Cortex of kidney (tissue), 1 donor: ENCODE measurements around the gene CCN2.
"Not testable (repeated sequence)": the region's sequence is repeated elsewhere in the genome, so short reads cannot be mapped to it uniquely, and the experiment has no call there.

Source experiments
- DNase-seq: peaks from one replicate; lab custom pipeline; 2025; lab: John Stamatoyannopoulos, UW

CCN2 gene

DNA sequence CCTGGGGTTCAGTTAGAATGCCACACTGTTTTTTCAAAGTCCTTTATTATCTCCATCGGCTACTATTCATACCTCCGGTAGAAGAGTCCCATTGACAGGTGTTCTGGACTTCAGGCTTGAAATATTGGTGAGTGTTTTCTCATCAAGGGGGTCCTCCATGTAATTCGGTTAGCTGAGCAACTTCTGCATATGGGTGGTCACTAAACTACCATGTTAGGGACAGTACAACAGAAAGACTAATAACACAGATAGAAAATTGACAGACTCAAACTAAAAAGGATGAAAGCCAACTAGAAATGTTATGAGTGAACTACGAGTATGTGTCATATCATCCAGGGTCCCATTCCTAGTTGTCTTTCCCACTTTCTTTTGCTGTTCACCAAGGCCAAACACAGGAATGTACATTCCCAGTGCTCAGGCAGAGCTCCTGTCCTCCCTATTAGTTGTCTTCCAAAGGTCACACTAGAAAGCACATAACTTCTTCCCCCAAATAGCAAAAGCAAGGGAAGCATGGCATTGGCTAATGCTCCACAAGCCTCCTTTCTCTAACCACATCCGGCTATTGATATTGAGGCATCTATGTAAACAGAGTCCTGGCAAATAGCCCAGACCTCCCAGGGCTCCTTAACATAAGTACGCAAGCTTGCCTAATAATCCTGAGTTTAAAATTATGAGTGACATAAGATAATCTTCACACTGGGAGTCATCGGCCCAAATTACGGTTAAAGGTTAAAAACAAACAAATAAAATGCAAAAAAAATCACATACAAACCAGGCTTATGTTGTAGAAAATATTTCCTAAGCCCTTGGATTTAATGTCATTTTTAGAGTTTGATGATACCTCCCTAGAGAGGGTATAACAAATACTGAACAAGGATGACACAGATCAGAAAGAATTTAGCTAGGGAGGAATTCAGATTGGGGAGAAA is 13.2 kb downstream of the CCN2 start:
- DNase-seq: no peak

DNA sequence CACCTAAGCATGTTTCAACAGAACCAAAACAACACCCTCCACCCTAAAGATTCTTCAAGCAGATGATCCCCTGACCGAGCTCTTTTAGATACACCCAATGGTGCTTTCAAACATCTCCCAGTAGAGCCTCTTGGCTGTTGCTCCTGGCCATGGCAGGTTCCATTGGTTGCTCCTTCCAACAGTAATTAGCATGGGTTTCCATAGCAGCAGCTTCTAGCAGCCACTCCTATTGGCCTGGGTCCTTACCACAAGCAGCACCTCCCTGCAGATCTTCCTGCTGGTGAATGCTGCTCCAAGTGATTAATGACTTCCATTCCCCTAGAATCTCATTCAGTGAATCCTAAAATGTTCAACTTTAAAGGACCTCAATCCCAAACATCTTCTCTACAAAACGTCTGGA is 13.9 kb downstream of the CCN2 start:
- DNase-seq: no peak

DNA sequence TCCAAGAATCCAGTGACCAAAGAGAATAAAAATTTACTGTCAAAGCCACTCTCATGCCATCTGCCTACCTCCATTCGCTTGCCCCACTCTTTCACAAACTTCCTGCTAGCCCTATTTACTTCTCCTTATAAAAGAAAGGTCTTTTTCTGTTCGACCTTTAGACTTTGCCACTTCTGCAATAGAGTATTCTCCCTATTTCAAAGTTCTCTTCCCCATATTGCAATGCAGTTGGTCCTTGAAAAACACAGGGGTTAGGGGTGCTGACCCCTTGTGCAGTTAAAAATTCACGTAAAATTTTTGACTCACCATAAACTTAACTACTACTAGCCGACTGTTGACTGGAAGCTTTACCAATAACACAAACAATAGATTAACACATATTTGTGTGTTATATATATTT is 15.0 kb downstream of the CCN2 start:
- no peak for DNase-seq

DNA sequence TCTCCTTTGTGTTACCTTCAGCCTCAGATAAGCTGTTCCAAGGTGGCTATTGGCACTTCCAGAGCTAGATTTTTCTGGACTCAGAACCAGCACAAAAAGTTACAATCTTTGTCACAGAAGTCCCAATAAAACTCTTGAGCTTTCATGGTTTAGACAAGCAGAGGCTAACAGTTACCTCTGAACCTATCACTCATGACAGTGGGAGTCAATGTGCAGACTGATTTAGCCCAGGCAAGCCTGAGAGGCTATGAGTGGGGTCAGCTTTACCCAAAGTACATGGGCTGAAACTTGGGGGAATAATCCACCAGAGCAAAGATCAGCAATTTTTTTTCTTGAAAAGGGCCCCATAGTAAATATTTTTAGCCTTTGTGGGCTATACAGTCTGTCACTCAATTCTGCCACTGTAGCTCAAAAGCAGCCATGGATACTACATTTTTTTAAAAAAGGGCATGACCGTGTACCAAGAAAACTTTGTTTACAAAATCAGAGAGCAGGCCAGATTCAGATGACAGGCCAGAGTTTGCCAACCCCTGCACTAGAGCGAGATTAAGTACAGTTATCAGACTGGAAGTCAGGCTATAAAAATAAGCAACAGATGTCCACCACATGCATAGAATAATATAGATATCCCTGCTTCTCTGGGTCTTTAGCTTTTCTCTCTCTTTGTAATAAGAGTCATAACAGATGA is 20.0 kb downstream of the CCN2 start:
- no peak for DNase-seq

DNA sequence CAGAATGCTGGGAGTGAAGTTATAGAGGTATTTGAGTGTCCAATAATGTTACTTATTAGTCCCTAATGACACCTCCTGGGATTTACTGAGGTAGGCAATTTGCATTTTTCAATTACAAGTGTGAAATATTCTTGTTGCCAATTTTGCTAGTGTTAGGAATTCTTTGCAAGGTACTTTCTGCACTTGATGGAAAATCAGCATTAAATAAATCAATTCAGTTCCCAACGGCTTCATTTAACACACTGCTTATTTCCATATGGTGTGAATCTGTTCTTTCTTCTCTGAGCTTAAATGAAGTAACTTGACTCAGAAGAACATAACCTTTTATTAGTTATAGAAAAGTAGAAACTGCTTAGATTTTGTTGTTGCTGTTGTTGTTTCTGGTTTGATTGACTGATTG is 21.2 kb downstream of the CCN2 start:
- DNase-seq: no peak

DNA sequence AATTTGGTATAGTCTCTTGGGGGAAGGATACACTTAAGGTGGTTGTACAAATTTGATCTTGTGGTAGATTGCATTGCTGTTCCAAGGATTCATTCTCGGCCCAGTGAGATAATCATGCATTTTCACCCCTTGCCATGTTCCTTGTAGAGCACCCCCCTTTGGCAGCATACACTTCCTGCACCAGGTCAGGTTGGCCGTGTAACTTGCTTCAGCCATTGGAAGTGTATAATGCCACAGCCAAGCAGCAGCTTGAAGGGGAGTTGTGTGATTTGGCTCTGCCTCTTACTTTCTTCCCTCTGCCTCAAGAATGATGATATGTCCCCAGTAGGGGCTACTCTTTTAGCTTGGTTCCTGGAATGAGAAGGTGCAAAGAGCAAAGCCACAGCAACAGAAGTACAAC is 21.9 kb downstream of the CCN2 start:
- no peak for DNase-seq

DNA sequence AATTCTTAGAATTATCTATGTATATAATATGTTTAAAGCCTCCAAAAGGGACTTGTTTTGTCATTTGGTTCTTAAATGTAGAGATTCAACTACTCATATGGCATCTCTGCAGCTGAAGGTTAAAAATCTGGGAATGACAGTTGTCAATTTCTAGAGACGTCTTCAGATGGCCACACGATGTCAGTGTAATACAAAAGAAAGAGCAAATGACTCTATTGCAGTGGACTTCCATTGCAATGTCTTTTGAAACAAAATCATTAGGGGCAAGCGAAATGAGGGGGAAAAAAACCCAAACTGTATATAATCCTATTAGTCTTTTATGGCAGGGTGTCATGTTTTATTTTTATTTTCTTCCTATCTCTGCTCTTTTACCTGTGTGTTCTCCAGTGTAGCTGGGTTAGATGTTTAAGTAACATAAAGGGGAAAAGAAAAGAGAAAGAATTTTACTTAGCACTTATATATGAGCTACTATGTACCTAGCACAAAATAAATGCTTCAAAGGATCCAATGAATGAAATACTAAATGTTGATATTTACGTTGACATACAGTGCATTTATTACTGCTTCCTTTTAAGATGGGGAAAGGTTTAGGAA is 26.2 kb downstream of the CCN2 start:
- no peak for DNase-seq

DNA sequence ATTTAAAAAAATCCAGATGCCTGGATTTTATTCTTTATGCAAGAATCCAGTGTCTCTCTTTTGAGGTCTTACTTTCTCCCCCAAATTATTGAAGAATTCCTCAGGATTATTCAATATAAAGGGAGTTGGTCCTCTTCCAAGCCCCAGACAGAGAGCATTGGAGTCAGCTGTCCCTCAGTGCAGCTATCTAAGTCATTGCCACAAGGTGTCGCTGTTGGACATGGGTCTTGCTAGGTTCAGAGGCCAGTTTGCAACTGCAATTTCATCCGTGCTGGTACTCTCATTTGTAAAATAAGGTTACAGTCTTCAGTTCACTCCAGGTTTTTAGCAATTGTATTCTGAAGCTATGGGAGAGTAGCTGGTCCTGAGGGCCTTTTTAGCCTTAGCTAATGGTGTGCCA is 27.8 kb downstream of the CCN2 start:
- DNase-seq: no peak

DNA sequence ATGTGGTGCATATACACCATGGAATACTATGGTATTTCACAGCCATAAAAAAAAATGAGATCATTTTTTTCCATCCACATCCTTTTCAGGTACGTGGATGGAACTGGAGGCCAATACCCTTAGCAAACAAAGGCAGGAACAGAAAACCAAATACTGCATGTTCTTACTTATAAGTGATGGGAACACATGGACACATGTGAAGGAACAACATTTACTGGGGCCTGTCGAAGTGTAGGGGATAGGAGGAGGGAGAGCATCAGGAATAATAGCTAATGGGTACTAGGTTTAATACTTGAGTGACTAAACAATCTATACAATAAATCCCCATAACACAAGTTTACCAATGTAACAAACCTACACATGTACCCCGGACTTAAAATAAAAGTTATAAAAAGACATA is 30.5 kb downstream of the CCN2 start:
- no peak for DNase-seq

DNA sequence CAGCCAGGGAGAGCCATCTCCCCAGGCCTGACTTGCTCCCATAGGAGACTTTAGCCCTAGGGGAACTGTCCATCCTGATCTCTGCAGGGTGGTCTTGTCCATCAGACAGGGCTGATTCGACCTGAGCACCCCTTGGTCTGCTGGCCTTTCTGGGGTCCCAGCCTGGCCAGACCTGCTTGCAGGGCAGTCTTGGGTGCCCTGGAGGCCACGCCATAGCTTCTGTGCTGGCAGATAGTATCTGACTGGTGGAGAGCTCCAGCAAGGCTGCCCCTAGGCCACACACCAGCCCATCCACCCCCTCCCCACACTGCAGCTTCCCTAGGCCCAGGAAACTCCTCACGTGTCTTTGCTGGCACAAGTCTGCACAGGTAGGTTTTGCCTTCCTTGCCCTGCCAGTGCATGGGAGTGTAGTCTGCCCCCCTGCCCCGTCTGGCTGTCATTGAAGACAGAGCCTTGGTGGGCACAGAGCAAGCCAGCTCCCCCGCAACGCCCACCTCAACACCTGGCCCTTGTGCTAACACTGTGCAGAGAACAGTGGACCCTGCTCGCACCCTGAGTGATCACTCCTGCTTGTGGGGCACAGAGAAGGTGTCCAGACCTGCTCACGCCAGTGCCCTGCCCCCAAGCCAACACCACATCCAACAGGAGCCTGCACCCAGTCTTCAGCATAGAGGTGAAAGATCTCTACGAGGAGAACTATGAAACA is 32.4 kb downstream of the CCN2 start:
- DNase-seq: no peak

DNA sequence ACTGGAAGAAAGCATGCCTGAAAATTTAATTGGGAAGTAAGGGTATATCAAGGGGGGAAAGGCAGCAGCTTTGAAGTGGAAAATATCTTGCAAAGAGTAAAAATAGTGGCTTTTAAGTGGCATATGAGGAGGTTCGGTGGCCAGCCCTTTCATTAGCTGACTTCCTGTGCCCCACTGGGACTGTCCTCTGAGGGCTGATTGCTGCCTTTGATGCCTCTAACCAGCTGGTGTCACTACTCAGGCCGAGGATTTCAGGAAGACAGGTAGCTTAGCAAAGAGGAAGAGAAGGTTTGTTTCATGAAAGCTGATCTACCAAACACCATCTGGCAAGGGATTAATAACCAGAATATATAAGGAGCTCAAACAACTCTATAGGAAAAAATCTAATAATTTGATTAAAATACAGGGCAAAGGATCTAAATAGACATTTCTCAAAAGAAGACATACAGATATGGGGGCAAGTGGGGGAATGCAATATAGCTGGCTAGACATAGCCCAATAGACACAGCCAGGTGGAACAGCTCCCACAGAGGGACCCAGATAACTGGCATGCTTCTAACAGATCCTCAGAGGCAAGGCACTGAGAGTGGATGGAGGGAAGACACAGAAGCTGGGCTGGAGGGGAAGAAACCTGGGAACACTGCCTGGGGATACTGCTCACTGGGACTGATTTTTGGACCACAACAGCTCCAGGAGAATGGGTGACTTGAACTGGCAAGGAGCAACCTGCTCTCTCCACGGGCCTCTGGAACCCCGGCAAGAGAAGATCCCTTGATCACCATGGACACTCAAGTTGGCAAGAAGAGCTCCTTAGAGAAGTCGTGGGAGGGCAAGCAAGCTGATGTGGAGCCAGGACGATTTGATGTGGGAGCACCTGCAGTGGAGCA is 33.2 kb downstream of the CCN2 start:
- no peak for DNase-seq

DNA sequence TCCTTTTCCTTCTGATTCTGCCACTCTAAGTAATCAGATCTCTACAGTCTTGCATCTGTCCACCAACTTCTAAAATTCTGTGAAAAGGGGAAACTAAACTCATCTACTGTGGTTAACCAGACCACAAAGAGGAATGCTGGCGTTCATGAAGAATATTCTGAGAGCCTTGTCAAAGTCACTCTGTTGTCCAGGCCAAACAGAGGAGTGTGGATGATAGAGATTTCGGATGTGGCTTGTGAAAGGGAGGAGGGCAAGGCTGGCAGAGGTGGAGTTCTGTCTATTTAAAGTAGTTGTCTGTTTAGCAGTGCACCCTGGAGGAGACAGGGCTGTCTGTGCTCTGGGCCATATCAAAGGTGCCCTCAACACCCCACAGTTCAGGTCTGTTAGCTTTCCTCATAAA is 33.9 kb downstream of the CCN2 start:
- no peak for DNase-seq

DNA sequence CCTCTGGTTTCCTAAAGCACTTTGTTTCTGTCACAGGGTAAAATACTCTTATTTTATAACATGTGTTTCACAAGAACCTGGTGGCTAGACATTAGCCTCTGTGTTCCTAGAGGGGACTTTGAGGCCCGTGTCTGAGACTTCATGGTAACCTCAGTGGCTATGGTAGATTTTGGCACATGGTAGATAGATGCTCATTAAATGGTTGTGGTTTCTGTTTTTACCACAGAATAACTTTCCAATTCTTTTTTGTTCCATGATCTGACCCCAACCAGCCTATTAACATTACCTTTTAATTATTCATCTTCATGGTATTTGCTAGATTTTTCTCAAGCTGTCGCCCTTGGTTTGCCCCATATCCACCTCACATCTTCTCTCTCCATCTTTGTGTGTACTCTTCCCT is 34.3 kb downstream of the CCN2 start:
- DNase-seq: no peak

DNA sequence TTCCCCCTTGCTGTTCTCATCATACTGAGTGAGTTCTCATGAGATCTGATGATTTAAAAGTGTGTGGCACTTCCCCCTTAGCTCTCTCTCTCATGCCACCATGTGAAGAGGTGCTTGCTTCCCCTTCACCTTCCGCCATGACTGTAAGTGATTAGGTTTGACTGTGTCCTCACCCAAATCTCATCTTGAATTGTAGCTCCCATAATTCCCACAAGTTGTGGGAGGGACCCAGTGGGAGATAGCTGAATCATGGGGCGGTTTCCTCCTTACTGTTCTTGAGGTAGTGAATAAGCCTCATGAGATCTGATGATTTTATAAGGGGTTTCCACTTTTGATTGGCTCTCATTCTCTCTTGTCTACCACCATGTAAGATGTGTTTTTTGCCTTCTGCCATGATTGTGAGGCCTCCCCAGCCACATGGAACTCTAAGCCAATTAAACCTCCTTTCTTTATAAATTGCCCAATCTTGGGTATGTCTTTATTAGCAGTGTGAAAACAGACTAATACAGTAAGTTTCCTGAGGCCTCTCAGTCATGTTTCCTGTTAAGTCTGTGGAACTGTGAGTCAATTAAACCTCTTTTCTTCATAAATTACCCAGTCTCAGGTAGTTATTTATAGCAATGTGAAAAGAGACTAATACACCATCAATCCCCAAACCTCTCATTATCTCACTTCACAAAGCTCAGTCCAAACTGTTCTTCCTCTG is 34.9 kb downstream of the CCN2 start:
- not testable (repeated sequence) for DNase-seq

DNA sequence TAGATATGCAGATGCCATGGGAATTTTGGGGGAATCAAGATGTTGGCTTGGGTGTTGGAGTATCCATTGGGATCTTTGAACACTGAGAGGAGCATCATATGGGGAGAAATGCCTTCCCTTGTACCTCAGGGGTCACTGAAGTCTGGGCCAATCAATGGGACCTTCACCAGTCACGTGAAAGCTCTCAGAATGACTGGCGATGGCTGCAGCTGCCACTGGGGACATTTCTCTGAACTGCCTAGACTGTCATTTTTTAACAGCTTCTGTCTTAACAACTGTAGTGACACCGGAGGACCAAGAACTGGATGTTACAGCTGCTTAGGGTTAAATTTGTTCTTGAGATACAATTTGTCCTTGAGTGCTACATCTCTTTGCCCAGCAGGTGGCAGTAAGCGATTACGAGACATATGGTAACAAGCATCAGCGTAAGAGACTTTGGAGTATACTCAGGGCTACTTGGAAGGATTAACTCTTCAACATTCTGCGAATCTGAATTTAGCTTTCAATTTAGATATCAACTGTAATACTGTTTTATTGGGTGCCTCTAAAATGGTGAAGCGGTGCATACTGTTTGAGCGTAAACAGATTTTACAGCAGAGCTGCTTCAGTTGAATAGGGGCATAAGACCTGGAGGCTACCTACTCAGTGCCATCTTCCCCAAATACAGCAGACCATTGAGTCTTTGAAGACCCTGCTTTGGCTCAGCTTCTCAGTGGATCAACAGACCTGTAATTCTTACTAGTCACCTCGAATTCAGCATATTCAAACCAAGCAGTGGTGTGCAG is 36.0 kb downstream of the CCN2 start:
- DNase-seq: no peak

DNA sequence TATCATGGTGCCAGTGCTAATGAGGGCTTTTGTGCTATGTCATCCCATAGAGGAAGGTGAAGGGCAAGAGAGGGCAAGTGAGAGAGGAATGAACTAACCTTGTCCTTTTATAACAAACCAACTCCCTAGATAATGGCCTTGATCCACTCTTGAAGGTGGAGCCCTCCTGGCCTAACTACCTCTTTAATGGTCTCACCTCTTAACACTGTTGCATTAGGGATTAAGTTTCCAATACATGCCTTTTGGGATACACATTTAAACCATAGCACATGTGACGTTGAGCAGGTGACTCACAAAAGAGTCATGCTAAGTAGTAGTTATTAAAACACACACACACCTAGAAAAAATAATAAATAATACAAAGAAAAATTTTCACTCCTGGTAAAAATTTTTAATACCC is 36.9 kb downstream of the CCN2 start:
- DNase-seq: no peak

DNA sequence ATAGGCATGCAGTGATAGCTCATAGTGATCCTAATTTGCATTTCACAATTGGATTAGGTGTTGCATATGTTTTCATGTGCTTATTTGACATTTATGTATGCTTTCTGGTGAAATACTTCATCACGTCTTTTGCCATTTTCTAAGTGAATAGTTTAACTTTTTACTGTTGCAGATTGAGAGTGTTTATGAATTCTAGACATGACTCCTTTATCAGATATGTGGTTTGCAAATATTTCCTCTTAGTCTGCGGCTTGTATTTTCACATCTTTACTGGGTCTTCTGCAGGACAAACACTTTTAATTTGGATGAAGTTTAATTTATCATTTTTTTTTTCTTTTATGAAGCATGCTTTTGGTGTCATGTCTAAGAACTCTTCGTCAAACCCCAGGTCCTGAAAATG is 39.2 kb downstream of the CCN2 start:
- DNase-seq: no peak

DNA sequence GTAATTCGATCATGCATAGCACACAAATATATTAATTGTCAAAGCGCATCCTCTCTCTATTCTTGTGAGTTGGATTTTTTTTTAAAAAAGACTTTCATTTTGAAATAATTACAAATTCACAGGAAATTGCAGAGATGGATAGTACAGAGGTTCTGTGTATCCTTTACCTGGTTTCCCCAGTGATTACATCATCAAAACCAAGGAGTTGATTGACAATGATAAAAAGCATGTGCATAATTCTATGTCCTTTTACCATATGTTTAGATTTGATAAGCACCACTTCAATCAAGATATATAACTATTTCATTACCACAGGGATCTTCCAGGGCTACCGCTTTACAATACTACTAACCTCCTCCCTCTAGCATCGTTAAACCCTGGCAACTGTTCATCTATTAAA is 40.2 kb downstream of the CCN2 start:
- DNase-seq: no peak

DNA sequence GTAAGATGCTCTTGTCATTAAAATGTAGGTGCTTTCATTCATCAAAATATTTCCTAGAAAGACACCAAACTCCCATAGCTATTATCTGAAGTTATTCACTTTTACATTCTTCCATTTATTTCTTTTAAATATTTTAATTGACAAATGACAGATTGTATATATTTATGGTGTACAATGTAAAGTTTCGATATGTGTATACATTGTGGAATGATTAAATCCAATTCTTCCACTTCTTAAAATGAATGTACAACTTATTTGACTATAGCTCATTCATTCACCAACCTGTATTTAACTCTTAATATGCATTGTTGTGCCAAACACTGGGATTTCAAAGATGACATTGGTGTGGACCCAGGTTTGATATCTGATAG is 41.0 kb downstream of the CCN2 start:
- no peak for DNase-seq
